GM18505 (cell line): Measurements from ENCODE around the gene PRR20A.
"Not testable (repeated sequence)": the region's sequence is repeated elsewhere in the genome, so short reads cannot be mapped to it uniquely, and the experiment has no call there.

ENCODE experiments used
- ATAC-seq: cut with Tn5 transposase; IDR thresholded peaks from one replicate; pipeline ENCODE4 v1.9.1; 2021; ENCODE audit not compliant: unreplicated experiment
- POLR2A ChIP-seq: IDR thresholded peaks from 4 replicates; pipeline ENCODE4 v1.6.1; 2011; ENCODE audit warnings: borderline replicate concordance; ENCODE audit not compliant: insufficient read depth, insufficient read length; ENCODE audit errors: extremely low read depth

Gene PRR20A

GRCh38 chr13:57140235-57140968, at the start of gene PRR20A:
PRR20A (plus strand) TSS chr13:57140918; CDS start chr13:57141305, 387 bp downstream.
- ATAC-seq = not testable (repeated sequence)

GRCh38 chr13:57114945-57115344, 25.8 kb upstream of the PRR20A start:
- ATAC-seq = no peak
- no peak for TF ChIP-seq POLR2A

DNA sequence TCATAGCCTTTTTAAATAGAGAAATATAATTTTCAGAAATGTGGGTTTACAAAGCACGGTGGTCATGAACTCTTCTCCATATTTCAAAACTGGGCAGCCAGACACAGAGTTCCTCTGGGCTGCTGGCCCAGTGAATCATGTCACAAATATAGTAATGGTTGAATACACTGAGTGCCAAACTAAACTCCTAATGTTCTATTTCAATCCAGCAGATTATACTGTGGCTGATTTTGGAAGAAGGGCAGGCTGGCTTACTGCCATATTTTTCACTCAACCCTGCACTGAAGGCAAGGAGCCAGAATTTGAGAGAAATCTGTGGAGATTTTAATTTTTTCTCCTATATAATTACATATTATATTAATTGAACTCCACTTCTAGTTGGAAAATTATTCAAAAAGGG, 17.0 kb upstream of the PRR20A start:
- no peak for ATAC-seq
- TF ChIP-seq POLR2A = no peak

DNA sequence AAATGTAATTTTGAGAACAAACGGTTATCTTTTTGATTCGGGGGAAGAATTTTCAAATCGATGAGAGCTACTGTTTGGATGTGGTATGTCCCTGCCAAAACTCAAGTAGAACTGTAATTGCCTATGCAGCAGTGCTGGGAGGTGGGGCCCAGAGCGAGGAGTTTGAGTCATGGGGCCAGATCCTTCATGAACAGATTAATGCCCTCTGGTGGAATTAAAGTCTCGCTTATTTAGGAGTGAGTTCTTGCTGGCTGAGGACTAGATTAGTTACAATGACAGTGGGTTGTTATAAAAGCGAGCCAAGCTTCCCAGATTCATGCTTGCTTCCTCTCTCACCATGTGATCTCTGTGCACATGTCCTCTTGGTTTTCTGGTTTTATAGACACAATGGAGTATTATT, 11.8 kb upstream of the PRR20A start:
- no peak for ATAC-seq
- no peak for TF ChIP-seq POLR2A

- no peak for ATAC-seq
- no peak for TF ChIP-seq POLR2A
Observed at GRCh38 chr13:57136093-57136492, 4.6 kb upstream of the PRR20A start.

DNA sequence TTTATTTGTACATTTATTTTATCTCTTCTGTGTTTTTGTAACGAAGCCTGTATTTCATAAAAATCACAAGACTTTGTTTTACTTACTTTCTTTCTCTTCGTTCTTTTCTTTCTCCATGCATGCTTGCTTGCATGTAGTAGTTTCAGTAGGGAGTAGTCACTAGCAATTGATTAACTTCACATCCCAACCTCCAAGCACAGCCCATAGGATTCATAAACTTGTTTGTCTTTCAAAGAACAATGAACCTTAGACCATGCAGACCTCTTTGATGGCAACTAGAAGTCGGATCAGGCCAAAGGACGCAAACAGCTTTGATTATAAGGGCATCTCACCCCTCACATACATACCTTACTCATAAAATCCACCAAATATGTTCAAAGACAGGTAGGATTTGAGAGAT, 3.1 kb upstream of the PRR20A start:
- no peak for TF ChIP-seq POLR2A
- no peak for ATAC-seq

DNA sequence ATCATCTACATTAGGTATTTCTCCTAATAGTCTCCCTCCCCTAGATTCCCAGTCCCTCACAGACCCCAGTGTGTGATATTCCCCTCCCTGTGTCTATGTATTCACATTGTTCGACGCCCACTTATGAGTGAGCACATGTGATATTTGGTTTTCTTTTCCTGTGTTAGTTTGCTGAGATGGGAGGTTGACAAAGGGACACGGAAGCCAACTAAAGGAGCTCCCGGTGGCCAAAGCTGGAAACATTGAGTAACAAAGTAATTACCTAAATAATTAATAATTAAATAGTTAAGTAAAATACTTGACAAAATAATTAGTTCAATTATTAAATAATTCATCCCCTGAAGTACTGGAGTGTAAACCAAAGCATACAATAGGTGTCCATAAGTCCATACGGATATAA, 1.7 kb upstream of the PRR20A start:
- TF ChIP-seq POLR2A = no peak
- ATAC-seq = no peak

DNA sequence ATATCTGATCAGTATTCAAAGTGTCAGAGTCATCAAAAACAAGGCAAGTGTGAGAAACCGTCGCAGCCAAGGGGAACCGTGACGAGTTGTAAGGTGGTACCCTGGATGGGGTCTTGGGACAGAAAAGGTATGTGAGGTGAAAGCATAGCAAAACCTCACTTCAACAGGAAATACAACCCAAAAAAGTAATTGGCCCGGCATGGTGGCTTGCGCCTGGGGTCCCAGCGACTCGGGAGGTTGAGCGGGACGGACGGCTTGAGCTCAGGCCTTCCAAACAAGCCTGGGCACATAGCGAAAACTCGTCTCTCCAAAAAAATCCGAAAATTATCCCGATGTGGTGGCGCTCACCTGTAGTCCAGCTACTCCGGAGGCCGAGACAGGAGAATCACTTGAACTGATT, 937 bp upstream of the PRR20A start:
- ATAC-seq = not testable (repeated sequence)

GRCh38 chr13:57147188-57147587, 6.5 kb downstream of the PRR20A start, which contains the start of gene PRR20B:
PRR20B (plus strand) TSS chr13:57147488; CDS start chr13:57147875, 387 bp downstream.
- not testable (repeated sequence) for ATAC-seq

DNA sequence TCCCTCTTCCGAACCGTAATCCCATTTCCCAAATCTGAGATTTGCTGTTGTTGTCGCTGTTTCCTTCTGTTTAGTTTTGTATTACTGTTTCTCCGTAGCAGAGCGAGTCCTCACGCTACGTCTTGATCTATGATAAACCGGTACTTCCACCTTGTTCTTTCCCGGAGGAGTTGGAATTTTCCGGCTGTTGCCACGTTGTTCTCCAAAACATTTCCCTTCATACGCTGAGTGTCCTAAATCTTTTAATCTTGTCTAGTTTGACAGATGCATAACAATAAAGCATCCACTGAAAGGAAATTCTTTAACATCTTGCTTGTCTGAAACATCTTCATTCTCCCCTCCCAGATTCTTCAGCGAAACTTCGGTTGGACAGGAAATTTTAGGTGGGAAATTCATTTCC, 7.4 kb downstream of the PRR20A start:
- ATAC-seq = not testable (repeated sequence)

DNA sequence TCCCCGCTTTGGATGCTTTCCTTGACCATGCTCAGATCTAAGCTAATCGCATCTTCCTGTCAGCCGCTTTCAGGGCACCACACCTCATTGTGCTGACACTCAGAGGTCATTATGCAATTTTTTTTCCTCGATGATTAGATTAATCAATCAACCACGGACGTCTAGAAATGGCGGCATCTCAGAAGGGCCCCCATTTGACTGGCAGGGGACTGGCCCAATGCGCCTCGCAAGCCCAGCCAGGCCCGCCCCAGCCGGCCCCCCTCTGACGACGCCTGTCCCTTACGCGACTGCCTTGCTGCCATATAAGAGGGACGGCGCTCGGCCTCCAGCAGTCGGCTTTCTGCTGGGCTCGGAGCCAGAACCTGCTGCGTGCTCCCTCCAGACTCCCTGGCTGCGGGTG, 13.0 kb downstream of the PRR20A start, which contains the start of gene PRR20C:
TSS of gene PRR20C (plus strand) at position 301 of the 400 bp plus-strand sequence. CDS start 387 bp downstream, outside the sequence.
- not testable (repeated sequence) for ATAC-seq

- not testable (repeated sequence) for ATAC-seq
Observed at GRCh38 chr13:57160332-57160731, 19.6 kb downstream of the PRR20A start, which contains the start of gene PRR20D. PRR20D (plus strand) TSS chr13:57160632; CDS start chr13:57161019, 387 bp downstream.

DNA sequence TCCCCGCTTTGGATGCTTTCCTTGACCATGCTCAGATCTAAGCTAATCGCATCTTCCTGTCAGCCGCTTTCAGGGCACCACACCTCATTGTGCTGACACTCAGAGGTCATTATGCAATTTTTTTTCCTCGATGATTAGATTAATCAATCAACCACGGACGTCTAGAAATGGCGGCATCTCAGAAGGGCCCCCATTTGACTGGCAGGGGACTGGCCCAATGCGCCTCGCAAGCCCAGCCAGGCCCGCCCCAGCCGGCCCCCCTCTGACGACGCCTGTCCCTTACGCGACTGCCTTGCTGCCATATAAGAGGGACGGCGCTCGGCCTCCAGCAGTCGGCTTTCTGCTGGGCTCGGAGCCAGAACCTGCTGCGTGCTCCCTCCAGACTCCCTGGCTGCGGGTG, 26.2 kb downstream of the PRR20A start, which contains the start of gene PRR20E:
TSS of gene PRR20E (plus strand) at position 301 of the 400 bp plus-strand sequence. CDS start 387 bp downstream, outside the sequence.
- ATAC-seq = not testable (repeated sequence)

DNA sequence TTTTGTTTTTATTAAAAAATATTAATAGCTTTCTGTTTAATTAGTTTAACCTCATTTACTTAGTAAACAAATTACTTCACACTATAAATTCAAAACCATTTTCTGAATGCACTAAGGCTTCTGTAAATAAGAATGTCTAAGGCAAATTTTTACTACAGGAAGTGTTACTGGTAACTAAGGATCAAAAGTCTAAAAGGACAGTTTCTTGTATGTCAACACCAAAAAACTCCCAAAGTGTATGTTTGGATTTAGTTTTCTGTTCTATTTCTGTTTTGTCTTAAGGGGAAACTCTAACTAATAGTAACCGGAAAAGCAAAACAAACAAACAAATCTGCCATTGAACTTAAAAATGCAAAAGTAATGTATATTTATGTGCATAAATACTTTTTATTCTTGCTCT, 50.9 kb downstream of the PRR20A start:
- ATAC-seq = no peak
- no peak for TF ChIP-seq POLR2A
